ENCODE data around the gene HYAL1. TPM values are rescaled to one million over a fixed set of nuclear protein-coding genes. Genes with fewer than 3 reads are reported as not detected.
"Not testable (repeated sequence)": the region's sequence is repeated elsewhere in the genome, so short reads cannot be mapped to it uniquely, and the experiment has no call there.

HYAL1 gene
- total and polyA plus RNA-seq, 2 donors from 2014 or later: 47.5 to 126 TPM

GRCh38 chr3:50274371-50275104 lies 28.8 kb downstream of the HYAL1 start:
- Histone ChIP-seq H3K9ac (ENCODE audit: low read length in 3 of 3) (no peak overlapping the region), H3K36me3 (ENCODE audit: control insufficient read depth in 2 of 3, insufficient read depth in 3 of 3, low read length in 3 of 3) (no peaks in the 10 kb centered on the region), H3K27me3 (ENCODE audit: control insufficient read depth, insufficient read depth, low read length) (peaks cover 8% of the 10 kb centered on the region), H3K27ac (ENCODE audit: low read depth in 2 of 2, low read length in 2 of 2) (no peak overlapping the region), H3K9me3 (ENCODE audit: control insufficient read depth in 2 of 3, insufficient read depth in 1 of 3, low read length in 3 of 3) (no peaks in the 10 kb centered on the region), H3K4me3 (ENCODE audit: low read length in 3 of 3) (no peak overlapping the region), H3K4me1 (ENCODE audit: control insufficient read depth in 2 of 3, insufficient read depth in 2 of 3, low read depth in 1 of 3, low read length in 3 of 3) (peaks cover 0 to 25% (median 17%) of the 10 kb centered on the region in 3 donors)
- TF ChIP-seq CTCF (IDR thresholded peaks at IDR 0.05; ENCODE audit: borderline replicate concordance, extremely low read depth, insufficient read depth): peak; percentile 44
- DNase-seq (peak; percentile 66 to 89 (median 76)), FAIRE-seq (no peak)
- intact Hi-C loops (cut with DNase I): loop anchor here (5.0 kb wide), 1 partner anchor 47 kb away; no protein-coding TSS in a partner anchor

GRCh38 chr3:50273689-50274065 lies 29.7 kb downstream of the HYAL1 start:
- peak in 2 of 5 donors; percentile 67 to 74 for DNase-seq
- TF ChIP-seq CTCF (IDR thresholded peaks at IDR 0.05; ENCODE audit: borderline replicate concordance, extremely low read depth, insufficient read depth): no peak
- no peak for FAIRE-seq
- Histone ChIP-seq H3K9me3 (ENCODE audit: control insufficient read depth in 2 of 3, insufficient read depth in 1 of 3, low read length in 3 of 3) (no peaks in the 10 kb centered on the region), H3K9ac (ENCODE audit: low read length in 3 of 3) (no peak overlapping the region), H3K27me3 (ENCODE audit: control insufficient read depth, insufficient read depth, low read length) (peaks cover 8% of the 10 kb centered on the region), H3K36me3 (ENCODE audit: control insufficient read depth in 2 of 3, insufficient read depth in 3 of 3, low read length in 3 of 3) (no peaks in the 10 kb centered on the region), H3K4me3 (ENCODE audit: low read length in 3 of 3) (no peak overlapping the region), H3K27ac (ENCODE audit: low read depth in 2 of 2, low read length in 2 of 2) (no peak overlapping the region), H3K4me1 (ENCODE audit: control insufficient read depth in 2 of 3, insufficient read depth in 2 of 3, low read depth in 1 of 3, low read length in 3 of 3) (peaks cover 0 to 30% (median 17%) of the 10 kb centered on the region in 3 donors)
- intact Hi-C loops (cut with DNase I): loop anchor here (5.0 kb wide), 1 partner anchor 46 kb away; no protein-coding TSS in a partner anchor

GRCh38 chr3:50272911-50273688 lies 30.3 kb downstream of the HYAL1 start:
- H3K9me3 ChIP-seq (ENCODE audit: control insufficient read depth in 2 of 3, insufficient read depth in 1 of 3, low read length in 3 of 3): no peaks in the 10 kb centered on the region
- H3K4me1 ChIP-seq (ENCODE audit: control insufficient read depth in 2 of 3, insufficient read depth in 2 of 3, low read depth in 1 of 3, low read length in 3 of 3): peaks cover 0 to 35% (median 17%) of the 10 kb centered on the region in 3 donors
- H3K9ac ChIP-seq (ENCODE audit: low read length in 3 of 3): peak overlapping the region in 1 of 3 donors; percentile 61
- FAIRE-seq: no peak
- intact Hi-C loops (cut with DNase I): loop anchor here (5.0 kb wide), 1 partner anchor 46 kb away; no protein-coding TSS in a partner anchor
- peak; percentile 91 to 94 (median 94) for DNase-seq
- peaks cover 8% of the 10 kb centered on the region for H3K27me3 ChIP-seq (ENCODE audit: control insufficient read depth, insufficient read depth, low read length)
- H3K36me3 ChIP-seq (ENCODE audit: control insufficient read depth in 2 of 3, insufficient read depth in 3 of 3, low read length in 3 of 3): no peaks in the 10 kb centered on the region
- TF ChIP-seq CTCF (IDR thresholded peaks at IDR 0.05; ENCODE audit: borderline replicate concordance, extremely low read depth, insufficient read depth): peak; percentile 99
- peak overlapping the region in 1 of 3 donors; percentile 35 for H3K4me3 ChIP-seq (ENCODE audit: low read length in 3 of 3)
- no peak overlapping the region for H3K27ac ChIP-seq (ENCODE audit: low read depth in 2 of 2, low read length in 2 of 2)

GRCh38 chr3:50272538-50272910 lies 30.9 kb downstream of the HYAL1 start:
- not testable (repeated sequence) for H3K9ac ChIP-seq (ENCODE audit: low read length in 3 of 3)

More at GRCh38 chr3:50272538-50272910, 30.9 kb downstream of the HYAL1 start:
- not testable (repeated sequence) for H3K27ac ChIP-seq (ENCODE audit: low read depth in 2 of 2, low read length in 2 of 2); FAIRE-seq; H3K4me3 ChIP-seq (ENCODE audit: low read length in 3 of 3); H3K9me3 ChIP-seq (ENCODE audit: control insufficient read depth in 2 of 3, insufficient read depth in 1 of 3, low read length in 3 of 3); H3K27me3 ChIP-seq (ENCODE audit: control insufficient read depth, insufficient read depth, low read length); H3K36me3 ChIP-seq (ENCODE audit: control insufficient read depth in 2 of 3, insufficient read depth in 3 of 3, low read length in 3 of 3)
- peaks cover 0 to 39% (median 22%) of the 10 kb centered on the region in 3 donors for H3K4me1 ChIP-seq (ENCODE audit: control insufficient read depth in 2 of 3, insufficient read depth in 2 of 3, low read depth in 1 of 3, low read length in 3 of 3)
- intact Hi-C loops (cut with DNase I): loop anchor here (5.0 kb wide), 1 partner anchor 45 kb away; no protein-coding TSS in a partner anchor
- peak in 2 of 5 donors; percentile 56 to 65 for DNase-seq
